Activated B cell treated with CpG ODN at 0.5 μM for 24 hours (primary cell): ENCODE data around the gene NDUFS2. TPM values are rescaled to one million over a fixed set of nuclear protein-coding genes. Genes with fewer than 3 reads are reported as not detected.

Experiments
- ATAC-seq: fragments of 200-7000 bp; cut with Tn5 transposase; one replicate; pipeline ENCODE4 v1.10.0; 2021; ENCODE audit warnings: low read depth, mild to moderate bottlenecking, moderate library complexity
- CTCF ChIA-PET: fragments of 350-600 bp; sonication (Branson Sonifier 250); formaldehyde crosslinking; loops from one replicate; lab custom pipeline; 2021; ENCODE audit warnings: antibody characterized with exemption; lab: Charles Lee
- POLR2A ChIA-PET: fragments of 350-600 bp; sonication (Branson Sonifier 250); formaldehyde crosslinking; loops from one replicate; lab custom pipeline; 2021; ENCODE audit warnings: antibody characterized with exemption; lab: Charles Lee
- DNase-seq: peaks from one replicate; pipeline ENCODE4 v3.0.0; 2022
- H3K27ac Mint-ChIP-seq: one replicate; pipeline ENCODE4 v1.8.0; 2020; ENCODE audit warnings: mixed read lengths
- H3K27me3 Mint-ChIP-seq: one replicate; pipeline ENCODE4 v1.8.0; 2021; ENCODE audit warnings: mixed read lengths
- H3K36me3 Mint-ChIP-seq: one replicate; pipeline ENCODE4 v1.8.0; 2021; ENCODE audit warnings: low read depth, mixed read lengths
- H3K4me1 Mint-ChIP-seq: one replicate; pipeline ENCODE4 v1.8.0; 2021; ENCODE audit warnings: mixed read lengths
- H3K4me3 Mint-ChIP-seq: one replicate; pipeline ENCODE4 v1.8.0; 2020; ENCODE audit warnings: mild to moderate bottlenecking, mixed read lengths
- H3K9me3 Mint-ChIP-seq: one replicate; pipeline ENCODE4 v1.8.0; 2020; ENCODE audit warnings: mixed read lengths
- intact Hi-C: fragments of 100-400 bp; cut with micrococcal nuclease; formaldehyde crosslinking; loops from one replicate; pipeline ENCODE4 v1.15.1; 2024
- total RNA-seq: library from RNA; stranded (reverse); gene quantifications from 2 replicates; pipeline ENCODE4 v1.2.3, GENCODE V29; 2022
- TF ChIP-seq, protein P1 (sequence below): fragments of 200-600 bp; IDR thresholded peaks from one replicate; pipeline ENCODE4 v1.8.0; 2022; ENCODE audit warnings: antibody characterized with exemption, mild to moderate bottlenecking

The NDUFS2 gene
- total RNA-seq, 1 donor from 2014 or later = 73.9 TPM

DNA sequence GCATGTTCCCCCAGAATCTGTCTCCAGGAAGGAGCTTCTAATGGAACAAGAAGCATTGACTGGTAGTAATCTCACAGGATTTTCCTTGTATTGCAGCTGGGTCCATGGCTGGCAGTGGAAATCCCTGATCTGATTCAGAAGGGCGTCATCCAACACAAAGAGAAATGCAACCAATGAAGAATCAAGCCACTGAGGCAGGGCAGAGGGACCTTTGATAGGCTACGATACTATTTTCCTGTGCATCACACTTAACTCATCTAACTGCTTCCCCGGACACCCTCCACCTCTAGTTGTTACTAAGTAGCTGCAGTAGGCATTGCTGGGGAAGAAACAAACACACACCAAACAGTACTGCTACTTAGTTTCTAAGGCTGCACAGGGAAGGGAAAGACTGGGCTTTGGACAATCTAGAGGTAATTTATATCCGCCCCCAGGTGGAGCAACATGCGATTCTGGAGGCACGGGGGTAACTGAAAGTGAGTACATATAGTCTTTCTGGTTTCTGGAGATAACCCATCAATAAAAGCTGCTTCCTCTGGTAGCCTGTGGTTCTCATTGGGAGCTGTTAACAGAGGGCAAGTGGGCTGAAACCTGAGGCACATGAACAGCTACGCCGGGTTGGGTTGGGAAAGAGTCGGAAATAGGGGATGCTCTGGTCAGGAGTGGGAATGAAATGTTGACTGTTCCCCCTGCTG, 43.7 kb upstream of the NDUFS2 start:
- DNase-seq (no peak), ATAC-seq (no peak)
- peaks cover 61% of the 10 kb centered on the region for H3K36me3 Mint-ChIP-seq
- TF ChIP-seq, protein P1, sequence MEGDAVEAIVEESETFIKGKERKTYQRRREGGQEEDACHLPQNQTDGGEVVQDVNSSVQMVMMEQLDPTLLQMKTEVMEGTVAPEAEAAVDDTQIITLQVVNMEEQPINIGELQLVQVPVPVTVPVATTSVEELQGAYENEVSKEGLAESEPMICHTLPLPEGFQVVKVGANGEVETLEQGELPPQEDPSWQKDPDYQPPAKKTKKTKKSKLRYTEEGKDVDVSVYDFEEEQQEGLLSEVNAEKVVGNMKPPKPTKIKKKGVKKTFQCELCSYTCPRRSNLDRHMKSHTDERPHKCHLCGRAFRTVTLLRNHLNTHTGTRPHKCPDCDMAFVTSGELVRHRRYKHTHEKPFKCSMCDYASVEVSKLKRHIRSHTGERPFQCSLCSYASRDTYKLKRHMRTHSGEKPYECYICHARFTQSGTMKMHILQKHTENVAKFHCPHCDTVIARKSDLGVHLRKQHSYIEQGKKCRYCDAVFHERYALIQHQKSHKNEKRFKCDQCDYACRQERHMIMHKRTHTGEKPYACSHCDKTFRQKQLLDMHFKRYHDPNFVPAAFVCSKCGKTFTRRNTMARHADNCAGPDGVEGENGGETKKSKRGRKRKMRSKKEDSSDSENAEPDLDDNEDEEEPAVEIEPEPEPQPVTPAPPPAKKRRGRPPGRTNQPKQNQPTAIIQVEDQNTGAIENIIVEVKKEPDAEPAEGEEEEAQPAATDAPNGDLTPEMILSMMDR = no peak
- POLR2A ChIA-PET = interaction anchor here (0.6 to 3.2 kb wide), 7 partner anchors 9 to 168 kb away, joined by 3 to 13 read pairs (median 4); partner anchors contain the start of genes B4GALT3, DEDD, NDUFS2 and TSTD1
- peak overlapping the region; percentile 91 for H3K27ac Mint-ChIP-seq
- H3K4me1 Mint-ChIP-seq = peaks cover 55% of the 10 kb centered on the region
- CTCF ChIA-PET = interaction anchor here (1.1 kb wide), 1 partner anchor 160 kb away, joined by 3 read pairs; no protein-coding TSS in a partner anchor
- H3K27me3 Mint-ChIP-seq = no peaks in the 10 kb centered on the region
- no peaks in the 10 kb centered on the region for H3K9me3 Mint-ChIP-seq
- intact Hi-C loops = loop anchor here (1.0 to 2.0 kb wide), 4 partner anchors 34 to 113 kb away; partner anchors contain the start of genes NIT1, PFDN2 and USF1
- H3K4me3 Mint-ChIP-seq = peak overlapping the region; percentile 93

DNA sequence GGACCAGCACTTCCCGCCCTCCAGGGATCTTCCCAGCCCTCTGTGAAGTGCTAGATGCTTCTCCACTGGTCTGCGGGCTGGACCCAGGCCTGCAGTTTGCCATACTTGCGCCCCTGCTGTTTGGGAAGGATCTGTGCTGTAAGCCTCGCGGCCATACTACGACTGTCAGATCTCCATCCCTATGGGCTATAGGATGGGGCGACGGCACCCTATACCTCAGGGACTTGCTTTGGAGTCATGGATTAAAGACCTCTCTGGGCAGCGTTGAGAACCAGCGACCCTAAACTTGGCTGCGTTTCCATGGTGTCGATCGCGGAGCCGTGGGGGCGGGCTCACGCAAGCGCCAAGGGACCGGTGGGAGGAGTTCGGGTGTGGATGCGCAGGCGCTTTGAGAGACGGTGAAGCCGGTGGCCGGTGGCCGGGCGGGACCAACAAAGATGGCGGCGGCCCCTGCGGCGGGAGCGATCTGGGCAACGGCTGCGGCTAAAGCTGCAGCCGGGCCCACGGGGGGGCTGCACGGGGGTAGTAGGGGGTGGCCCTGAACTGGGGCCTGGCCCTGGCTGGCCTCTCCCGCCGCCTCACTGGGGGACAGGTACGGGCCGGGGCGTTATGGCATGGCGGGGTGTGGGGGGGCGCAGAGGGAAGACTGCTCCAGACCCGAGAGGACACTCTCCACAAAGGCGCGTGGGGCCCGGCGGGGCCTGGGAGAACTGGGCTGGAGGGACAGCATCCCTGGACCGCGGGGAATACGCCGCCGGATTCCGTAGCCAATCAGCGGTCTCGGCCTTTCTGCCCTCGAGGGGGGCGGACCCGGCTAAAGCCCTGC, 42.9 kb upstream of the NDUFS2 start, which contains the start of gene USP21:
Gene USP21, plus strand, starts transcription at position 414 of the 826 bp plus-strand sequence. CDS start 1,141 bp downstream, outside the sequence.
- Mint-ChIP-seq H3K27me3 (no peaks in the 10 kb centered on the region), H3K36me3 (peaks cover 61% of the 10 kb centered on the region), H3K4me3 (peak within 1 kb of the TSS; percentile 93), H3K9me3 (no peaks in the 10 kb centered on the region), H3K27ac (peak within 1 kb of the TSS; percentile 91), H3K4me1 (peaks cover 48% of the 10 kb centered on the region)
- ATAC-seq (peak; percentile 95), DNase-seq (peak; percentile 93)
- intact Hi-C loops = loop anchor here (1.0 to 2.0 kb wide), 4 partner anchors 33 to 114 kb away; partner anchors contain the start of genes NIT1, PFDN2 and USF1
- ChIA-PET CTCF (no interaction called here), POLR2A (interaction anchor here (0.6 to 3.2 kb wide), 5 partner anchors 8 to 169 kb away, joined by 3 to 13 read pairs (median 4); partner anchors contain the start of genes DEDD, NDUFS2 and TSTD1)
- TF ChIP-seq, protein P1 = no peak

DNA sequence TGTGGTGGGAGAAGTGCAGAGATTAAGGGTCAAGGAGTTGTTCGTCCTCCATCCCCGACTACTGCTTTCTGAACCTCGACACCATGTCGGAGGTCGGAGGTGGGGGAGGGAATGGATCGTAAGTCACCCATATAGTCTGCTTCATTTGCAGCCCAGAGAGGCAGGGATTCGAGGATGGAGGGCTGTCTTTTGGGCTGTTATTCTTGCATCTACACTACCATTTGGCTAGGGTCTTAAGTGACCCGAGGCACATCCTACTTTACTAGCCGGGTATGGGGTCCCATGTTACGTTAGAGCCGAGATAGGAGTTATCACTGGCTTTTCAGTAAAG, 42.3 kb upstream of the NDUFS2 start:
- peak overlapping the region; percentile 91 for H3K27ac Mint-ChIP-seq
- H3K36me3 Mint-ChIP-seq = peaks cover 64% of the 10 kb centered on the region
- POLR2A ChIA-PET = interaction anchor here (3.2 kb wide), 1 partner anchor 42 kb away, joined by 13 read pairs; the partner anchor contains the start of gene NDUFS2
- H3K4me3 Mint-ChIP-seq = peak overlapping the region; percentile 93
- no peaks in the 10 kb centered on the region for H3K27me3 Mint-ChIP-seq
- no peak for DNase-seq
- intact Hi-C loops = loop anchor here (1.0 to 2.0 kb wide), 4 partner anchors 32 to 115 kb away; partner anchors contain the start of genes NIT1, PFDN2 and USF1
- TF ChIP-seq, protein P1 = no peak
- no peak for ATAC-seq
- CTCF ChIA-PET = no interaction called here
- H3K9me3 Mint-ChIP-seq = no peaks in the 10 kb centered on the region
- peaks cover 45% of the 10 kb centered on the region for H3K4me1 Mint-ChIP-seq

DNA sequence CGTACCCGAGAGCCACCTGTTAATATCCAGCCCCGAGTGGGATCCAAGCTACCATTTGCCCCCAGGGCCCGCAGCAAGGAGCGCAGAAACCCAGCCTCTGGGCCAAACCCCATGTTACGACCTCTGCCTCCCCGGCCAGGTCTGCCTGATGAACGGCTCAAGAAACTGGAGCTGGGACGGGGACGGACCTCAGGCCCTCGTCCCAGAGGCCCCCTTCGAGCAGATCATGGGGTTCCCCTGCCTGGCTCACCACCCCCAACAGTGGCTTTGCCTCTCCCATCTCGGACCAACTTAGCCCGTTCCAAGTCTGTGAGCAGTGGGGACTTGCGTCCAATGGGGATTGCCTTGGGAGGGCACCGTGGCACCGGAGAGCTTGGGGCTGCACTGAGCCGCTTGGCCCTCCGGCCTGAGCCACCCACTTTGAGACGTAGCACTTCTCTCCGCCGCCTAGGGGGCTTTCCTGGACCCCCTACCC, 41.5 kb upstream of the NDUFS2 start:
- TF ChIP-seq, protein P1 = no peak
- POLR2A ChIA-PET = no interaction called here
- Mint-ChIP-seq H3K36me3 (peaks cover 69% of the 10 kb centered on the region), H3K27ac (no peak overlapping the region), H3K27me3 (no peaks in the 10 kb centered on the region), H3K4me1 (peaks cover 44% of the 10 kb centered on the region), H3K9me3 (no peaks in the 10 kb centered on the region), H3K4me3 (peak overlapping the region; percentile 93)
- intact Hi-C loops = no loop called here
- CTCF ChIA-PET = no interaction called here
- ATAC-seq (no peak), DNase-seq (no peak)
